ENCODE data around the gene TMEM179. TPM values are rescaled to one million over a fixed set of nuclear protein-coding genes. Genes with fewer than 3 reads are reported as not detected.
A peak's percentile ranks its signal among the peaks of the same experiment; 100 is the strongest.

TMEM179 gene
- not detected in 2 replicates for total RNA-seq (2013; cell fraction: nucleolus; rRNA removed)
- total RNA-seq (2014; rRNA removed) (not detected in 2 replicates), total RNA-seq (2014; rRNA removed; fragmentation: Illumina TruSeq; extraction: Trizol) (not detected in 2 replicates), total RNA-seq (2021) (not detected in 2 replicates), polyA plus RNA-seq (2011; rRNA removed) (not detected in 2 replicates), polyA plus RNA-seq (2014; fragmentation: Illumina TruSeq; extraction: Trizol) (not detected in 2 replicates), polyA plus RNA-seq (2014; fragmentation: Nextera tagmentation; extraction: Ambion mirVana) (not detected), polyA plus RNA-seq (2014; rRNA removed) (not detected in 2 replicates), polyA plus RNA-seq (2016; fragmentation: Nextera tagmentation; extraction: Ambion mirVana) (not detected), polyA minus RNA-seq (2011; rRNA and poly(A)+ RNA removed) (not detected in 2 replicates), Bru-seq, nascent RNA (not detected), BruChase-seq, experiment 1, labeled RNA remaining after a 6-hour chase (not detected), BruChase-seq, experiment 2, labeled RNA remaining after a 2-hour chase (not detected)
- not detected for polyA plus RNA-seq (2011; ENCODE audit: low read depth)
- polyA plus RNA-seq (2011; cell fraction: cytosol; rRNA removed), result not detected in 2 replicates
- not detected in 2 replicates for polyA plus RNA-seq (2011; cell fraction: nucleus; rRNA removed)
- polyA plus RNA-seq (2012), result not detected in 2 replicates
- not detected in 2 replicates for polyA minus RNA-seq (2011; cell fraction: cytosol; rRNA and poly(A)+ RNA removed)
- polyA minus RNA-seq (2011; cell fraction: nucleus; rRNA and poly(A)+ RNA removed), result not detected in 2 replicates
- long read RNA-seq, experiment 1, result 0 reads
- long read RNA-seq, experiment 2, result 0 reads

- no peaks in the 10 kb centered on the region for H3K36me3 ChIP-seq (ENCODE audit: control insufficient read depth in 2 of 2, insufficient read depth in 2 of 2, low read length in 1 of 2)
- POLR2A ChIA-PET, result no interaction called here
Measured at GRCh38 chr14:104604458-104605449, at the start of gene TMEM179. Gene TMEM179, minus strand, starts transcription at chr14:104604772. Its CDS starts 31 bp downstream, at chr14:104604741.

More at GRCh38 chr14:104604458-104605449, at the start of gene TMEM179:
- Histone ChIP-seq H3K79me2 (ENCODE audit: control insufficient read depth, insufficient read depth, low read length) (no peaks in the 10 kb centered on the region), H2AFZ (ENCODE audit: control insufficient read depth, low read depth, low read length) (no peak within 1 kb of the TSS), H4K20me1 (ENCODE audit: control insufficient read depth, insufficient read depth) (no peaks in the 10 kb centered on the region), H3K9ac (ENCODE audit: control insufficient read depth, insufficient read depth, low read length) (no peak within 1 kb of the TSS), H3K27ac (ENCODE audit: control insufficient read depth, insufficient read depth) (no peak within 1 kb of the TSS), H3K4me3 (no peak within 1 kb of the TSS), H3K27me3 (replicated peaks in 1 of 2; ENCODE audit: control insufficient read depth in 2 of 2, insufficient read depth in 2 of 2, low read length in 1 of 2) (peaks cover 3% of the 10 kb centered on the region in 2 experiments; a peak in 3 of 4 replicates), H3K4me2 (ENCODE audit: control insufficient read depth, insufficient read depth) (no peak within 1 kb of the TSS), H3K9me3 (replicated peaks; ENCODE audit: control insufficient read depth, insufficient read depth, low read length) (no peaks in the 10 kb centered on the region), H3K4me1 (ENCODE audit: control insufficient read depth, insufficient read depth, low read length) (no peaks in the 10 kb centered on the region)
- FAIRE-seq, result no peak
- intact Hi-C loops (cut with micrococcal nuclease; ENCODE audit: unreplicated experiment) (no loop called here), in situ Hi-C loops (cut with MboI) (no loop called here)
- no peak for DNase-seq (ENCODE audit: low read depth, low spot score)
- SMC1A ChIA-PET (ENCODE audit: uncharacterized antibody, unreplicated experiment), result no interaction called here
- RAD21 ChIA-PET (ENCODE audit: unreplicated experiment), result no interaction called here
- ATAC-seq, result no peak
- 42% methylated on average over 89 of the region's 91 CpGs for WGBS (ENCODE audit: insufficient coverage, insufficient replicate concordance, low lambda C conversion rate, missing lambda C conversion rate)
- BruUV-seq (replicated peaks), result no TSS peak
- CTCF ChIA-PET, result no interaction called here
- TF ChIP-seq SPI1 (IDR thresholded peaks at IDR 0.05; ENCODE audit: borderline replicate concordance, insufficient read depth, low read depth, low read length) (no peak), YBX1 (IDR thresholded peaks at IDR 0.05) (no peak), ZNF384 (IDR thresholded peaks at IDR 0.05; ENCODE audit: borderline replicate concordance, low read depth, low read length) (no peak), SP1 (IDR thresholded peaks at IDR 0.05; ENCODE audit: low read depth, low read length) (no peak)
- TF ChIP-seq, protein P1, sequence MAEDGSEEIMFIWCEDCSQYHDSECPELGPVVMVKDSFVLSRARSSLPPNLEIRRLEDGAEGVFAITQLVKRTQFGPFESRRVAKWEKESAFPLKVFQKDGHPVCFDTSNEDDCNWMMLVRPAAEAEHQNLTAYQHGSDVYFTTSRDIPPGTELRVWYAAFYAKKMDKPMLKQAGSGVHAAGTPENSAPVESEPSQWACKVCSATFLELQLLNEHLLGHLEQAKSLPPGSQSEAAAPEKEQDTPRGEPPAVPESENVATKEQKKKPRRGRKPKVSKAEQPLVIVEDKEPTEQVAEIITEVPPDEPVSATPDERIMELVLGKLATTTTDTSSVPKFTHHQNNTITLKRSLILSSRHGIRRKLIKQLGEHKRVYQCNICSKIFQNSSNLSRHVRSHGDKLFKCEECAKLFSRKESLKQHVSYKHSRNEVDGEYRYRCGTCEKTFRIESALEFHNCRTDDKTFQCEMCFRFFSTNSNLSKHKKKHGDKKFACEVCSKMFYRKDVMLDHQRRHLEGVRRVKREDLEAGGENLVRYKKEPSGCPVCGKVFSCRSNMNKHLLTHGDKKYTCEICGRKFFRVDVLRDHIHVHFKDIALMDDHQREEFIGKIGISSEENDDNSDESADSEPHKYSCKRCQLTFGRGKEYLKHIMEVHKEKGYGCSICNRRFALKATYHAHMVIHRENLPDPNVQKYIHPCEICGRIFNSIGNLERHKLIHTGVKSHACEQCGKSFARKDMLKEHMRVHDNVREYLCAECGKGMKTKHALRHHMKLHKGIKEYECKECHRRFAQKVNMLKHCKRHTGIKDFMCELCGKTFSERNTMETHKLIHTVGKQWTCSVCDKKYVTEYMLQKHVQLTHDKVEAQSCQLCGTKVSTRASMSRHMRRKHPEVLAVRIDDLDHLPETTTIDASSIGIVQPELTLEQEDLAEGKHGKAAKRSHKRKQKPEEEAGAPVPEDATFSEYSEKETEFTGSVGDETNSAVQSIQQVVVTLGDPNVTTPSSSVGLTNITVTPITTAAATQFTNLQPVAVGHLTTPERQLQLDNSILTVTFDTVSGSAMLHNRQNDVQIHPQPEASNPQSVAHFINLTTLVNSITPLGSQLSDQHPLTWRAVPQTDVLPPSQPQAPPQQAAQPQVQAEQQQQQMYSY (CRISPR knock-in tag; IDR thresholded peaks at IDR 0.05), result no peak
- TF ChIP-seq, protein P2, sequence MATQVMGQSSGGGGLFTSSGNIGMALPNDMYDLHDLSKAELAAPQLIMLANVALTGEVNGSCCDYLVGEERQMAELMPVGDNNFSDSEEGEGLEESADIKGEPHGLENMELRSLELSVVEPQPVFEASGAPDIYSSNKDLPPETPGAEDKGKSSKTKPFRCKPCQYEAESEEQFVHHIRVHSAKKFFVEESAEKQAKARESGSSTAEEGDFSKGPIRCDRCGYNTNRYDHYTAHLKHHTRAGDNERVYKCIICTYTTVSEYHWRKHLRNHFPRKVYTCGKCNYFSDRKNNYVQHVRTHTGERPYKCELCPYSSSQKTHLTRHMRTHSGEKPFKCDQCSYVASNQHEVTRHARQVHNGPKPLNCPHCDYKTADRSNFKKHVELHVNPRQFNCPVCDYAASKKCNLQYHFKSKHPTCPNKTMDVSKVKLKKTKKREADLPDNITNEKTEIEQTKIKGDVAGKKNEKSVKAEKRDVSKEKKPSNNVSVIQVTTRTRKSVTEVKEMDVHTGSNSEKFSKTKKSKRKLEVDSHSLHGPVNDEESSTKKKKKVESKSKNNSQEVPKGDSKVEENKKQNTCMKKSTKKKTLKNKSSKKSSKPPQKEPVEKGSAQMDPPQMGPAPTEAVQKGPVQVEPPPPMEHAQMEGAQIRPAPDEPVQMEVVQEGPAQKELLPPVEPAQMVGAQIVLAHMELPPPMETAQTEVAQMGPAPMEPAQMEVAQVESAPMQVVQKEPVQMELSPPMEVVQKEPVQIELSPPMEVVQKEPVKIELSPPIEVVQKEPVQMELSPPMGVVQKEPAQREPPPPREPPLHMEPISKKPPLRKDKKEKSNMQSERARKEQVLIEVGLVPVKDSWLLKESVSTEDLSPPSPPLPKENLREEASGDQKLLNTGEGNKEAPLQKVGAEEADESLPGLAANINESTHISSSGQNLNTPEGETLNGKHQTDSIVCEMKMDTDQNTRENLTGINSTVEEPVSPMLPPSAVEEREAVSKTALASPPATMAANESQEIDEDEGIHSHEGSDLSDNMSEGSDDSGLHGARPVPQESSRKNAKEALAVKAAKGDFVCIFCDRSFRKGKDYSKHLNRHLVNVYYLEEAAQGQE (IDR thresholded peaks at IDR 0.05; ENCODE audit: low read depth, low read length), result peak; percentile 75
- TF ChIP-seq, protein P3, sequence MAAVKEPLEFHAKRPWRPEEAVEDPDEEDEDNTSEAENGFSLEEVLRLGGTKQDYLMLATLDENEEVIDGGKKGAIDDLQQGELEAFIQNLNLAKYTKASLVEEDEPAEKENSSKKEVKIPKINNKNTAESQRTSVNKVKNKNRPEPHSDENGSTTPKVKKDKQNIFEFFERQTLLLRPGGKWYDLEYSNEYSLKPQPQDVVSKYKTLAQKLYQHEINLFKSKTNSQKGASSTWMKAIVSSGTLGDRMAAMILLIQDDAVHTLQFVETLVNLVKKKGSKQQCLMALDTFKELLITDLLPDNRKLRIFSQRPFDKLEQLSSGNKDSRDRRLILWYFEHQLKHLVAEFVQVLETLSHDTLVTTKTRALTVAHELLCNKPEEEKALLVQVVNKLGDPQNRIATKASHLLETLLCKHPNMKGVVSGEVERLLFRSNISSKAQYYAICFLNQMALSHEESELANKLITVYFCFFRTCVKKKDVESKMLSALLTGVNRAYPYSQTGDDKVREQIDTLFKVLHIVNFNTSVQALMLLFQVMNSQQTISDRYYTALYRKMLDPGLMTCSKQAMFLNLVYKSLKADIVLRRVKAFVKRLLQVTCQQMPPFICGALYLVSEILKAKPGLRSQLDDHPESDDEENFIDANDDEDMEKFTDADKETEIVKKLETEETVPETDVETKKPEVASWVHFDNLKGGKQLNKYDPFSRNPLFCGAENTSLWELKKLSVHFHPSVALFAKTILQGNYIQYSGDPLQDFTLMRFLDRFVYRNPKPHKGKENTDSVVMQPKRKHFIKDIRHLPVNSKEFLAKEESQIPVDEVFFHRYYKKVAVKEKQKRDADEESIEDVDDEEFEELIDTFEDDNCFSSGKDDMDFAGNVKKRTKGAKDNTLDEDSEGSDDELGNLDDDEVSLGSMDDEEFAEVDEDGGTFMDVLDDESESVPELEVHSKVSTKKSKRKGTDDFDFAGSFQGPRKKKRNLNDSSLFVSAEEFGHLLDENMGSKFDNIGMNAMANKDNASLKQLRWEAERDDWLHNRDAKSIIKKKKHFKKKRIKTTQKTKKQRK (IDR thresholded peaks at IDR 0.05; ENCODE audit: low read depth, low read length), result no peak
